Thyroid gland (tissue), 4 donors: ENCODE measurements around the gene POLR1B. TPM values are rescaled to one million over a fixed set of nuclear protein-coding genes. Genes with fewer than 3 reads are reported as not detected.
"Not testable (repeated sequence)": the region's sequence is repeated elsewhere in the genome, so short reads cannot be mapped to it uniquely, and the experiment has no call there.

Experiments used
- DNase-seq, 2 donors: peaks; one replicate each; pipeline ENCODE4 v3.0.0-alpha.2; 2019
- H3K27ac ChIP-seq, 3 donors: fragments of 200-600 bp; sonication (generic); 1 replicate in 2 of 3; 2 replicates in 1 of 3; pipeline ENCODE4 v1.5.1; 2016 to 2019; ENCODE audit warnings: mild to moderate bottlenecking in 1 of 3, moderate library complexity in 1 of 3
- H3K27me3 ChIP-seq: fragments of 200-600 bp; sonication (generic); one replicate; pipeline ENCODE4 v1.5.1; 2019
- H3K36me3 ChIP-seq, 2 donors: fragments of 200-600 bp; sonication (generic); one replicate each; pipeline ENCODE4 v1.5.1; 2016 to 2019
- H3K4me1 ChIP-seq, 2 donors: fragments of 200-600 bp; sonication (generic); one replicate each; pipeline ENCODE4 v1.5.1; 2017 to 2019
- H3K4me3 ChIP-seq, 3 donors: fragments of 200-600 bp; sonication (generic); replicated peaks in 1 of 3; 1 replicate in 2 of 3; 2 replicates in 1 of 3; pipeline ENCODE4 v1.5.1; 2016; ENCODE audit warnings: mild to moderate bottlenecking in 1 of 3
- H3K9me3 ChIP-seq: fragments of 200-600 bp; sonication (generic); one replicate; pipeline ENCODE4 v1.5.1; 2017
- POLR2A ChIP-seq, 2 donors: fragments of 450-650 bp; IDR thresholded peaks; one replicate each; pipeline ENCODE4 v1.6.1; 2017; ENCODE audit warnings: antibody characterized with exemption in 2 of 2, mild to moderate bottlenecking in 2 of 2, moderate library complexity in 1 of 2
- WGBS, 2 donors: methylation state at CpG; one replicate each; pipeline ENCODE4 v1.1.5; 2017; 5-methylcytosine and 5-hydroxymethylcytosine counted together
- intact Hi-C: fragments of 100-400 bp; cut with DNase I; formaldehyde crosslinking; loops from one replicate; pipeline ENCODE4 v1.15.1; 2023
- total RNA-seq, 4 donors: library from RNA; depleted of rRNA; stranded (reverse); fragments of >200 nt; gene quantifications; one replicate each; pipeline ENCODE4 v1.2.3, GENCODE V29; 2016
- TF ChIP-seq, protein P1 (sequence below), 6 experiments: fragments of 200-600 bp in 3 of 6; fragments of 450-650 bp in 3 of 6; sonication (generic) in 3 of 6; IDR thresholded peaks; one replicate each; pipeline ENCODE4 v1.5.1; 2016 to 2019; ENCODE audit warnings: antibody characterized with exemption in 6 of 6, mild to moderate bottlenecking in 2 of 6, inconsistent platforms in 1 of 6, moderate library complexity in 1 of 6

The POLR1B gene
- total RNA-seq, 4 donors from 2014 or later: 18.5 to 27.4 (median 23.2) TPM

DNA sequence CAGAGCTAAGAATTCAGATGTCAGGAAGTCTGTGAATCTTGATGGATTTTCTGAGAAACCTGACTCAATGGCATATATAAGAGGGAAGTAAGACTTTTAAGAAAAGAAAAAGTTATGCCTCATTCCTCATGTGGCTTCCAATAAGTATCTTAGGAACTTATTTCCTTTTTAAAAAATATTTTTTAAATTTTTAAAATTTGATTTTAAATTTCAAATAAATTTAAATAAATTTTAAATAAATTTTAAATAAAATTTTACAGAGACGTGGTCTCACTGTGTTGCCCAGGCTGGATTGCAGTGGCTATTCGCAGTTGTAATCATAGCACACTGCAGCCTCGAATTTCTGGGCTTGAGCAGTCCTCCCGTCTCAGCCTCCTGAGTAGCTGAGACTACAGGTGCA lies 11.5 kb upstream of the POLR1B start:
- DNase-seq: no peak
- H3K36me3 ChIP-seq: peaks cover 5 to 7% of the 10 kb centered on the region in 2 donors
- no peak overlapping the region for H3K4me3 ChIP-seq
- 96 to 97% methylated on average over 4 of the region's 4 CpGs for WGBS, 2 donors
- no peaks in the 10 kb centered on the region for H3K4me1 ChIP-seq
- no peak for TF ChIP-seq POLR2A (IDR thresholded peaks at IDR 0.05)
- TF ChIP-seq, protein P1, sequence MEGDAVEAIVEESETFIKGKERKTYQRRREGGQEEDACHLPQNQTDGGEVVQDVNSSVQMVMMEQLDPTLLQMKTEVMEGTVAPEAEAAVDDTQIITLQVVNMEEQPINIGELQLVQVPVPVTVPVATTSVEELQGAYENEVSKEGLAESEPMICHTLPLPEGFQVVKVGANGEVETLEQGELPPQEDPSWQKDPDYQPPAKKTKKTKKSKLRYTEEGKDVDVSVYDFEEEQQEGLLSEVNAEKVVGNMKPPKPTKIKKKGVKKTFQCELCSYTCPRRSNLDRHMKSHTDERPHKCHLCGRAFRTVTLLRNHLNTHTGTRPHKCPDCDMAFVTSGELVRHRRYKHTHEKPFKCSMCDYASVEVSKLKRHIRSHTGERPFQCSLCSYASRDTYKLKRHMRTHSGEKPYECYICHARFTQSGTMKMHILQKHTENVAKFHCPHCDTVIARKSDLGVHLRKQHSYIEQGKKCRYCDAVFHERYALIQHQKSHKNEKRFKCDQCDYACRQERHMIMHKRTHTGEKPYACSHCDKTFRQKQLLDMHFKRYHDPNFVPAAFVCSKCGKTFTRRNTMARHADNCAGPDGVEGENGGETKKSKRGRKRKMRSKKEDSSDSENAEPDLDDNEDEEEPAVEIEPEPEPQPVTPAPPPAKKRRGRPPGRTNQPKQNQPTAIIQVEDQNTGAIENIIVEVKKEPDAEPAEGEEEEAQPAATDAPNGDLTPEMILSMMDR (IDR thresholded peaks at IDR 0.05): no peak
- no peaks in the 10 kb centered on the region for H3K9me3 ChIP-seq
- H3K27ac ChIP-seq: no peak overlapping the region
- intact Hi-C loops: no loop called here
- H3K27me3 ChIP-seq: no peaks in the 10 kb centered on the region

DNA sequence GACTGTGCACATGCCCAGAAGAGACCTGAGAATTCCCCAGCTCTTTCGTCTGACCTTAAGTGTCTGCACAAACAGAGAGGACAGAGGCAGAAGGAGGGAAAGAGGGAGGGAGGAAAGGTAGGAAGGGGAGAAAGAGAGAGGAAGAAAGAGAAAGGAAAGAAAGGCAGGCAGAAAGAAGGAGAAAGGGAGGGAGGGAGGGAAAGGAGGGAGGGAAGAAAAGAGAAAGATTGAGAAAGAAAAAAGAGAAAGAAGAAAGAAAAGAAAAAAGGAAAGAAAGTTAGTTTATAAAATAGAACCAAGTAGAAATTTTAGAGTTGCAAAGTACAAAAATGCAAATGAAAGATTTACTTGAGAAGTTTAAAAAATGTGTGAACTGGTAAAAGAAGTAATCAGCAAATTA lies 7.4 kb upstream of the POLR1B start:
- H3K9me3 ChIP-seq: no peaks in the 10 kb centered on the region
- intact Hi-C loops: no loop called here
- H3K27me3 ChIP-seq: no peaks in the 10 kb centered on the region
- no peak overlapping the region for H3K27ac ChIP-seq
- peaks cover 0 to 3% of the 10 kb centered on the region in 2 donors for H3K36me3 ChIP-seq
- no peaks in the 10 kb centered on the region for H3K4me1 ChIP-seq
- DNase-seq: no peak
- no peak for TF ChIP-seq POLR2A (IDR thresholded peaks at IDR 0.05)
- TF ChIP-seq, protein P1 (IDR thresholded peaks at IDR 0.05): no peak
- 60 to 66% methylated on average over 1 of the region's 1 CpG for WGBS, 2 donors
- no peak overlapping the region for H3K4me3 ChIP-seq

DNA sequence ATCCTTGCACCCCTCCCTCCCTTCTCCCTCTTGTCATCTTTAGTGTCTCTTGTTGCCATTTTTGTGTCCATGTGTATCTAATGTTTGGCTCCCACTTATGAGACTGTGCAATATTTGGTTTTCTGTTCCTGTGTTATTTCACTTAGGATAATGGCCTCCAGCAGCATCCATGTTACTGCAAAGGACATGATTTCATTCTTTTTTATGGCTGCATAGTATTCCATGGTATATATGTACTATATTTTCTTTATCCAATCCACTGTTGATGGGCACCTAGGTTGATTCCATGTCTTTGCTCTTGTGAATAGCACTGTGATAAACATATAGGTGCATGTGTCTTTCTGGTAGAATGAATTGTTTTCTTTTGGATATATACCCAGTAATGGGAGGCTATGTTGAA lies 5.6 kb upstream of the POLR1B start:
- H3K4me1 ChIP-seq, H3K36me3 ChIP-seq, H3K27me3 ChIP-seq, H3K4me3 ChIP-seq, intact Hi-C loops, DNase-seq, H3K9me3 ChIP-seq, H3K27ac ChIP-seq: not testable (repeated sequence)

DNA sequence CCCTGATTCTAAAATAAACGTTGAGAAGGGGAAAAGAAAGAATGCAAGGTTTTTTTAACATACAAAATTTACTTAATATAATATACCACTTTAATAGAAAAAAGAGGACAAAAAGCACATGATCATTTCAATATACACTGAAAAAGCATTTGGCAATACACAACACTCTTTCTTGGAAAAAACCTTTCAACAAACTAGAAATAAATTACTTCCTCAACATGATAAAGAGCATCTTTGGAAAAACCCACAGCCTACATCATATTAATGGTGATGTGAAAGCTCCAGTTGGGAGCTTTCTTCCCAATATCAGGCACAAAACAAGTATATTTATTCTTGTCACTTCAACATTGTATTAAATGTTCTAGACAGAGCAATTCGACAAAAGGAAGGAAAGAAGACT lies 3.0 kb upstream of the POLR1B start:
- no peak for DNase-seq
- TF ChIP-seq POLR2A (IDR thresholded peaks at IDR 0.05): no peak
- TF ChIP-seq, protein P1 (IDR thresholded peaks at IDR 0.05): no peak
- Histone ChIP-seq H3K27me3 (no peaks in the 10 kb centered on the region), H3K4me3 (no peak overlapping the region), H3K36me3 (no peaks in the 10 kb centered on the region), H3K27ac (no peak overlapping the region), H3K4me1 (peaks cover 12 to 15% of the 10 kb centered on the region in 2 donors), H3K9me3 (no peaks in the 10 kb centered on the region)
- WGBS, 2 donors: 66 to 73% methylated on average over 2 of the region's 2 CpGs
- intact Hi-C loops: no loop called here

DNA sequence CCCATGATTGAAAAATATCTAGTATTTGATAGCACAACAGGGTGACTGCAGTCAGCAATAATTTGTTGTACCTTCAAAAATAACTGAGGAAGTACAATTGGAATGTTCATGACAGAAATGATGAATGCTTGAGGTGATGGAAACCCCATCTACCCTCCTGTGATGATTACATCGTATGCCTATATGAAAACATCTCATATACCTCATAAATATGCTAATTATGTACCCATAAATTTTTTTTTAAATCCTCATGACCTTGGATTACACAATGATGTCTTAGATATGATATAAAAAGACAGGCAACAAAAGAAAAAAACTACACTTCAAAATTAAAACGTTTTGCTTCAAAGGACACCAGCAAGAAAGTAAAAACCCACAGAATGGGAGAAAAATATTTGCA lies 1.4 kb upstream of the POLR1B start:
- intact Hi-C loops: no loop called here
- no peaks in the 10 kb centered on the region for H3K36me3 ChIP-seq
- 42 to 50% methylated on average over 2 of the region's 2 CpGs for WGBS, 2 donors
- H3K9me3 ChIP-seq: no peaks in the 10 kb centered on the region
- DNase-seq: no peak
- H3K27ac ChIP-seq: no peak overlapping the region
- no peaks in the 10 kb centered on the region for H3K27me3 ChIP-seq
- no peak overlapping the region for H3K4me3 ChIP-seq
- H3K4me1 ChIP-seq: peaks cover 12 to 15% of the 10 kb centered on the region in 2 donors
- no peak for TF ChIP-seq POLR2A (IDR thresholded peaks at IDR 0.05)
- TF ChIP-seq, protein P1 (IDR thresholded peaks at IDR 0.05): no peak
